ENCODE results near the gene HOXC12.

HOXC12 gene

GRCh38 chr12:54005853-54006558, 51.3 kb downstream of the HOXC12 start (continued):
- TF ChIP-seq GLIS2 (tag by site-specific recombination; IDR thresholded peaks at IDR 0.05) (peak; percentile 35; the same call in 1 of the 2 replicates), ZNF518A (tag by site-specific recombination; conservative IDR thresholded peaks at IDR 0.05; ENCODE audit: low read depth) (no peak), ZNF274 (IDR thresholded peaks at IDR 0.05; ENCODE audit: low read length) (no peak), ZNF274 (tag by site-specific recombination; IDR thresholded peaks at IDR 0.05; ENCODE audit: borderline replicate concordance) (no peak), ZNF707 (tag by site-specific recombination; IDR thresholded peaks at IDR 0.05) (no peak), GLI4 (tag by site-specific recombination; IDR thresholded peaks at IDR 0.05) (no peak), ZBTB21 (tag by site-specific recombination; IDR thresholded peaks at IDR 0.05) (no peak), FEZF1 (tag by site-specific recombination; IDR thresholded peaks at IDR 0.05) (peak; percentile 59), ZNF214 (tag by site-specific recombination; IDR thresholded peaks at IDR 0.05; ENCODE audit: borderline replicate concordance) (no peak), GFI1B (tag by site-specific recombination; IDR thresholded peaks at IDR 0.05) (no peak), HOXC10 (CRISPR knock-in tag; IDR thresholded peaks at IDR 0.05) (no peak), YY2 (tag by site-specific recombination; IDR thresholded peaks at IDR 0.05) (no peak), ZNF660 (tag by site-specific recombination; IDR thresholded peaks at IDR 0.05) (peak; percentile 91), ZNF416 (tag by site-specific recombination; IDR thresholded peaks at IDR 0.05) (no peak), ZNF558 (tag by site-specific recombination; IDR thresholded peaks at IDR 0.05) (peak; percentile 40; the same call in 1 of the 2 replicates), HIC1 (tag by site-specific recombination; IDR thresholded peaks at IDR 0.05) (no peak), ZNF610 (tag by site-specific recombination; IDR thresholded peaks at IDR 0.05; ENCODE audit: borderline replicate concordance) (no peak), ZSCAN30 (tag by site-specific recombination; IDR thresholded peaks at IDR 0.05) (peak; percentile 91), SP7 (tag by site-specific recombination; IDR thresholded peaks at IDR 0.05) (peak; percentile 54), MZF1 (tag by site-specific recombination; IDR thresholded peaks at IDR 0.05; ENCODE audit: borderline replicate concordance) (0 out of 2 replicates have a peak, but pooled peaks have one; percentile 8), ZNF76 (tag by site-specific recombination; IDR thresholded peaks at IDR 0.05; ENCODE audit: borderline replicate concordance, low read depth) (0 out of 2 replicates have a peak, but pooled peaks have one; percentile 16), ZNF777 (tag by site-specific recombination; IDR thresholded peaks at IDR 0.05; ENCODE audit: borderline replicate concordance) (no peak), ZNF24 (tag by site-specific recombination; IDR thresholded peaks at IDR 0.05) (no peak), ZNF658 (tag by site-specific recombination; IDR thresholded peaks at IDR 0.05) (no peak), ZNF544 (tag by site-specific recombination; IDR thresholded peaks at IDR 0.05) (no peak), KLF9 (tag by site-specific recombination; IDR thresholded peaks at IDR 0.05; ENCODE audit: low read depth) (no peak), MYNN (tag by site-specific recombination; IDR thresholded peaks at IDR 0.05; ENCODE audit: borderline replicate concordance) (no peak), ZNF19 (tag by site-specific recombination; IDR thresholded peaks at IDR 0.05; ENCODE audit: low read depth) (no peak), ZNF175 (tag by site-specific recombination; IDR thresholded peaks at IDR 0.05) (no peak), SP3 (tag by site-specific recombination; IDR thresholded peaks at IDR 0.05) (peak; percentile 14; the same call in 1 of the 2 replicates), ZXDB (tag by site-specific recombination; IDR thresholded peaks at IDR 0.05) (peak; percentile 73), ZNF423 (tag by site-specific recombination; IDR thresholded peaks at IDR 0.05) (0 out of 2 replicates have a peak, but pooled peaks have one; percentile 33)

Measured in HEK293 (cell line).